Measurements from ENCODE around the gene FKBP15.

GRCh38 chr9:113154946-113155345 lies 66.1 kb downstream of the FKBP15 start:
- TF ChIP-seq CTCF (IDR thresholded peaks at IDR 0.05) (no peak), POLR2A (IDR thresholded peaks at IDR 0.05) (no peak)

Data from adrenal gland (tissue), 5 donors.